Esophagus muscularis mucosa (tissue), 4 donors: ENCODE data around the gene TSC1. TPM values are rescaled to one million over a fixed set of nuclear protein-coding genes. Genes with fewer than 3 reads are reported as not detected.

ENCODE experiments used
- DNase-seq: peaks from one replicate; pipeline ENCODE4 v3.0.0-alpha.2; 2017; ENCODE audit errors: extremely low spot score
- H3K27ac ChIP-seq, 4 donors: fragments of 200-600 bp; sonication (generic); replicated peaks in 1 of 4; 1 replicate in 3 of 4; 2 replicates in 1 of 4; pipeline ENCODE4 v1.5.1; 2016 to 2019; ENCODE audit warnings: mild to moderate bottlenecking in 1 of 4
- H3K27me3 ChIP-seq, 4 donors: fragments of 200-600 bp; sonication (generic); one replicate each; pipeline versions ENCODE4 v1.5.1 to v1.6.0; 2016 to 2019
- H3K36me3 ChIP-seq, 4 donors: fragments of 200-600 bp; sonication (generic); one replicate each; pipeline ENCODE4 v1.5.1; 2016 to 2019
- H3K4me1 ChIP-seq, 4 donors: fragments of 200-600 bp; sonication (generic); one replicate each; pipeline ENCODE4 v1.5.1; 2016 to 2019
- H3K4me3 ChIP-seq, 4 donors: fragments of 200-600 bp; sonication (generic); 1 replicate in 2 of 4; 2 replicates in 2 of 4; pipeline ENCODE4 v1.5.1; 2016 to 2019; ENCODE audit warnings: mild to moderate bottlenecking in 4 of 4, moderate library complexity in 1 of 4
- H3K9me3 ChIP-seq, 4 donors: fragments of 200-600 bp; sonication (generic); 1 replicate in 3 of 4; 2 replicates in 1 of 4; pipeline ENCODE4 v1.5.1; 2016 to 2019
- CTCF ChIP-seq, 3 experiments: fragments of 200-600 bp in 2 of 3; fragments of 450-650 bp in 1 of 3; sonication (generic) in 2 of 3; IDR thresholded peaks; one replicate each; pipeline ENCODE4 v1.5.1; 2017 to 2019; ENCODE audit warnings: antibody characterized with exemption in 3 of 3, mild to moderate bottlenecking in 2 of 3, moderate library complexity in 1 of 3
- EP300 ChIP-seq: sonication (generic); formaldehyde crosslinking; IDR thresholded peaks from one replicate; pipeline ENCODE4 v1.6.1; 2017; ENCODE audit warnings: antibody characterized with exemption
- POLR2A ChIP-seq: fragments of 450-650 bp; IDR thresholded peaks from one replicate; pipeline ENCODE4 v1.6.1; 2017; ENCODE audit warnings: antibody characterized with exemption, moderate library complexity, mild to moderate bottlenecking, low read depth
- POLR2AphosphoS5 ChIP-seq, 2 donors: sonication (generic); formaldehyde crosslinking; IDR thresholded peaks; one replicate each; pipeline ENCODE4 v1.6.1; 2017; ENCODE audit warnings: antibody characterized with exemption in 2 of 2
- WGBS: methylation state at CpG from one replicate; pipeline ENCODE4 v1.1.5; 2018; 5-methylcytosine and 5-hydroxymethylcytosine counted together
- intact Hi-C: fragments of 100-400 bp; cut with DNase I; formaldehyde crosslinking; loops from one replicate; pipeline ENCODE4 v1.15.1; 2023
- total RNA-seq, 4 donors: library from RNA; depleted of rRNA; stranded (reverse); fragments of >200 nt; gene quantifications; one replicate each; pipeline versions ENCODE4 v1.1.0 to v1.2.1, GENCODE V29; 2016

Gene TSC1
- total RNA-seq, 4 donors from 2014 or later = 25.0 to 36.9 (median 30.6) TPM

DNA sequence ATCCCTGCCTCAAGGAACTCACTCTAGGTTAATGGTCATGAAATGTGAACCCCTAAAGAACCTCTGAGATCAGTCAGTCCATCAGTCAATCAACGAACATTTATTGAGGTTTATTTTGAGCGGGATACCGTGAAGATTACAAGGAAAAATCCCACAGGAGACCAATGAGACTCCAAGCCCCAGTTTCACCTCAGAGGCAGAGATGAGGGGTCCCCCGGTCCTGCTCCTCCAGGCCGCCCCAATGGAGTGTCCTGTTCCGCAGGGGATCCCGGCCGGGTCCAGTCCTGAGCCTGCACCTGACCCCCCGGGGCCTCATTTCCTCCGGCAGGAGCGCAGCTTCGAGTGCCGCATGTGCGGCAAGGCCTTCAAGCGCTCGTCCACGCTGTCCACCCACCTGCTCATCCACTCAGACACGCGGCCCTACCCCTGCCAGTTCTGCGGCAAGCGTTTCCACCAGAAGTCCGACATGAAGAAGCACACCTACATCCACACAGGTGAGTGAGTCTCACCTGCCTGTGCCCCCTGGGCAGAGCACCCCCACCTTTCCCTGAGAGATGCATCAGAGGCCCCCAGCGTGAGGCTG is 45.1 kb upstream of the TSC1 start:
- intact Hi-C loops = no loop called here
- Histone ChIP-seq H3K4me1 (peaks cover 0 to 5% (median 0%) of the 10 kb centered on the region in 4 donors), H3K4me3 (no peak overlapping the region), H3K9me3 (no peaks in the 10 kb centered on the region), H3K27ac (no peak overlapping the region), H3K36me3 (no peaks in the 10 kb centered on the region), H3K27me3 (peaks cover 0 to 94% (median 13%) of the 10 kb centered on the region in 4 donors)
- TF ChIP-seq POLR2AphosphoS5 (IDR thresholded peaks at IDR 0.05) (no peak), CTCF (IDR thresholded peaks at IDR 0.05) (no peak)
- no peak for DNase-seq
- WGBS = 86% methylated on average over 17 of the region's 23 CpGs

DNA sequence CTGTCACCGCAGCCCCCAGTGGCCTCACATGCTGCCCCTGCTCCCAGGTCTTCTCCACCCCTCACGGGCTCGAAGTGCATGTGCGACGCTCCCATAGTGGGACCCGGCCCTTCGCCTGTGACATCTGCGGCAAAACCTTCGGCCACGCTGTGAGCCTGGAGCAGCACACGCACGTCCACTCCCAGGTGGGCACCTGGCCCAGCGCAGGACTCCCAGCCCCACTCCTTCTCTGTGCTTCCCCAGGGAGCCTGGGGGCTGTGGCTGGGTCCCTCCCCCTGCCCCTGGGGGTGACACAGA is 44.5 kb upstream of the TSC1 start:
- DNase-seq = no peak
- H3K36me3 ChIP-seq = no peaks in the 10 kb centered on the region
- no peak overlapping the region for H3K27ac ChIP-seq
- no peak overlapping the region for H3K4me3 ChIP-seq
- H3K4me1 ChIP-seq = peaks cover 0 to 5% (median 0%) of the 10 kb centered on the region in 4 donors
- 91% methylated on average over 12 of the region's 13 CpGs for WGBS
- intact Hi-C loops = no loop called here
- peaks cover 0 to 94% (median 12%) of the 10 kb centered on the region in 4 donors for H3K27me3 ChIP-seq
- TF ChIP-seq POLR2AphosphoS5 (IDR thresholded peaks at IDR 0.05) = no peak
- TF ChIP-seq CTCF (IDR thresholded peaks at IDR 0.05) = no peak
- no peak for TF ChIP-seq EP300
- TF ChIP-seq POLR2A = no peak
- H3K9me3 ChIP-seq = no peaks in the 10 kb centered on the region

DNA sequence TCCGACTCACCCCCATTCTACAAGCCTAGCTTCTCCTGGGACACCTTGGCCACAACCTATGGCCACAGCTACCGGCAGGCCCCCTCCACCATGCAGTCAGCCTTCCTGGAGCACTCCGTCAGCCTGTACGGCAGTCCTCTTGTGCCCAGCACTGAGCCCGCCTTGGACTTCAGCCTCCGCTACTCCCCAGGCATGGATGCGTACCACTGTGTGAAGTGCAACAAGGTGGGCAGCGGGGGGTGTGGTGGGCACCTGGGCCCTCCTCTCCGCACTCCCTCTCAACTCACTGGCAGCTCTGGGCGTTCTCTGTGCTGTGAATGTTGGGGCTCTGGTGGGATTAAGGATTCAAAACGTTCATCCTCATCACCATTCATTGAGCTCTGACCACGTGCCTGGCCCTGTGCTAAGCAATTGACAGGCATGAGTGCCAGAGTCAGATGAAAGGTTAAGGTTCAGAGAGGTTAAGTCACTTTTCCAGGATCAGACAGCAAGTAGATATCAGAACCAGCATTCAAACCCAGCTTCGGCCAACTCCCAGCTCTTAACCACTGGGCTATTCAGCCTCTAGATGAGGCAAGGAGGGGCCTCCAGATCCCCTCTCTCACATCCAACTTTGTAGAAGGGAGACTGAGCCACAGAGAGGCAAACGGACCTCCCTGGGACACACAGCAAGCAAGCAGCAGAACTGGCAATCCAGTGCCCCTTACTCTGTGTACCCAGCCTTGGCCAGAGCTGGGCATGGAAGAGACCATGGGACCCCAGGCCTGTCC is 44.0 kb upstream of the TSC1 start:
- H3K4me3 ChIP-seq = no peak overlapping the region
- WGBS = 83% methylated on average over 13 of the region's 14 CpGs
- TF ChIP-seq EP300 (no peak), POLR2AphosphoS5 (IDR thresholded peaks at IDR 0.05) (no peak), CTCF (IDR thresholded peaks at IDR 0.05) (no peak), POLR2A (no peak)
- peaks cover 0 to 5% (median 0%) of the 10 kb centered on the region in 4 donors for H3K4me1 ChIP-seq
- intact Hi-C loops = no loop called here
- peaks cover 0 to 94% (median 9%) of the 10 kb centered on the region in 4 donors for H3K27me3 ChIP-seq
- no peaks in the 10 kb centered on the region for H3K36me3 ChIP-seq
- DNase-seq = no peak
- H3K27ac ChIP-seq = no peak overlapping the region
- H3K9me3 ChIP-seq = no peaks in the 10 kb centered on the region

DNA sequence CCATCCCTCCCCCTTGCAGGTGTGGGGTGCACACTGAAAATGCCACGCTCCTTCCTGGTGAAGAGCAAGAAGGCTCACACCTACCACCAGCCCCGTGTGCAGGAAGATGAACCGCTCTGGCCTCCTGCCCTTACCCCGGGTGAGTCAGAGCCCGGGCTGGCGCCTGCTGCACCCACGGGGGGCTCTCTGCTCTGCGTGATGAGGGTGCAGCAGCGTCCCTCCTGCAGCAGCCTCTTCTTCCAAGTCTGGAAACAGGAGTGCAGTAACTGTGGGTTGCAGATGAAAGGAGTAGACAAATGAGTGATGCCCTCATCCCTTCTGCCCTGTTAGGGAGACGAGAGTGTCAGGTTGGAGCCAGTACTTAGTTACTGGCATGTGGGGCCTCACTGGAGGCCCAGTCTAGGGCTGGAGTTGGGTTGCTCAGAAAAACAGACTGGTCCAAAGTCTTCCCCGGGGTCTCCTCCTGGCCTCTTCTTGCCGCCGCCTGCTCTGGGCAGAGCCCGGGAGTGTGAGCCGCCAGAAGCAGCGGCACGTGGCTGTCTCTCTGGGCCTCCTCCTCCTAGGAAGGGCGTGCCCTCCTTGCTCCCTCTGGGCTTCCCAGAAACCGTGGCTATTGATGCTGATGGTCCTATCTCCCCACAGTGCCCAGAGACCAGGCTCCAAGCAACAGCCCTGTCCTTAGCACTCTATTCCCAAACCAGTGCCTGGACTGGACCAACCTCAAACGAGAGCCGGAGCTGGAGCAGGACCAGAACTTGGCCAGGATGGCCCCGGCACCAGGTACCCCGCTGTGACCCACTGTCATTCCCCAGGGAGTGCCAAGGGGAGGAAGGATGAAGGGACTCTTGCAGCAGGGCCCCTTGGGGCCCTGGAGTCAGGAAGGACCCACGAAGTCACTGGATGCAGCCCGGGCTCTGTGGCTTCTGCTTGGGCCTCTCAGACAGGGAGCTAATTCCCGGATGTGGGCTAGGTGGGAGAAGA is 42.5 kb upstream of the TSC1 start:
- peaks cover 0 to 91% (median 4%) of the 10 kb centered on the region in 4 donors for H3K27me3 ChIP-seq
- WGBS = 53% methylated on average over 13 of the region's 26 CpGs
- intact Hi-C loops = no loop called here

More for the DNA sequence above, 42.5 kb upstream of the TSC1 start:
- DNase-seq = no peak
- Histone ChIP-seq H3K4me3 (no peak overlapping the region), H3K27ac (no peak overlapping the region), H3K4me1 (peaks cover 0 to 5% (median 0%) of the 10 kb centered on the region in 4 donors), H3K9me3 (no peaks in the 10 kb centered on the region), H3K36me3 (no peaks in the 10 kb centered on the region)
- TF ChIP-seq POLR2AphosphoS5 (IDR thresholded peaks at IDR 0.05) (no peak), POLR2A (no peak), CTCF (IDR thresholded peaks at IDR 0.05) (no peak), EP300 (no peak)
